HL-60 (cell line): ENCODE data around the gene CBLB.

Source experiments
- CTCF ChIP-seq: IDR thresholded peaks from one replicate; pipeline ENCODE4 v1.5.1; 2011; ENCODE audit warnings: low read length, control low read depth, inconsistent platforms; ENCODE audit not compliant: insufficient read depth
- GABPA ChIP-seq: IDR thresholded peaks from 2 replicates; pipeline ENCODE4 v1.6.1; 2012; ENCODE audit warnings: low read depth
- REST ChIP-seq: IDR thresholded peaks from 2 replicates; pipeline ENCODE4 v1.6.1; 2012; ENCODE audit warnings: low read depth; ENCODE audit not compliant: insufficient replicate concordance

GRCh38 chr3:105807146-105807545, 61.7 kb downstream of the CBLB start:
- TF ChIP-seq CTCF (no peak), REST (no peak), GABPA (no peak)
